ENCODE measurements around the gene MTG1. TPM values are rescaled to one million over a fixed set of nuclear protein-coding genes. Genes with fewer than 3 reads are reported as not detected.
"Not testable (repeated sequence)": the region's sequence is repeated elsewhere in the genome, so short reads cannot be mapped to it uniquely, and the experiment has no call there.

Gene MTG1
- polyA plus RNA-seq, 3 donors = 13.0 to 45.8 (median 17.1) TPM

- intact Hi-C loops (cut with micrococcal nuclease) = loop anchor here in 1 of 2 donors (10.0 kb wide), 1 partner anchor 1071 kb away; the partner anchor contains the start of gene STK32C
- H3K27ac Mint-ChIP-seq = no peak overlapping the region
- Histone ChIP-seq H3K27ac (ENCODE audit: low read depth in 1 of 2, low read length in 2 of 2) (no peak overlapping the region), H4K20me1 (ENCODE audit: insufficient read depth, low read length) (no peaks in the 10 kb centered on the region), H3K4me1 (ENCODE audit: control insufficient read depth in 1 of 2, insufficient read depth in 2 of 2, low read length in 2 of 2) (peaks cover 36 to 47% of the 10 kb centered on the region in 2 donors), H3K9ac (ENCODE audit: insufficient read depth, low read length, poor library complexity, severe bottlenecking) (no peak overlapping the region), H3K9me3 (replicated peaks in 1 of 2; ENCODE audit: control insufficient read depth in 1 of 2, insufficient read depth in 1 of 2, low read length in 2 of 2) (no peaks in the 10 kb centered on the region), H3K36me3 (replicated peaks in 1 of 2; ENCODE audit: control insufficient read depth in 1 of 2, insufficient read depth in 2 of 2, low read length in 2 of 2) (peaks cover 3 to 4% of the 10 kb centered on the region in 2 donors), H3K4me3 (replicated peaks in 1 of 3; ENCODE audit: low read depth in 2 of 3, low read length in 3 of 3) (no peak overlapping the region), H3K27me3 (ENCODE audit: control insufficient read depth in 2 of 2, insufficient read depth in 2 of 2, low read length in 2 of 2) (peaks cover 0 to 6% of the 10 kb centered on the region in 2 donors), H2AFZ (ENCODE audit: insufficient read depth, low read depth, low read length, poor library complexity, severe bottlenecking) (no peak overlapping the region), H3K79me2 (ENCODE audit: insufficient read depth, low read length) (peaks cover 5% of the 10 kb centered on the region), H3K4me2 (replicated peaks; ENCODE audit: extremely low read depth, low read length, poor library complexity, severe bottlenecking) (no peak overlapping the region)
- peaks cover 0 to 2% (median 0%) of the 10 kb centered on the region in 7 donors for H3K9me3 Mint-ChIP-seq
- H3K4me1 Mint-ChIP-seq = peaks cover 25% of the 10 kb centered on the region
- WGBS (ENCODE audit: insufficient coverage) = 97% methylated on average over 8 of the region's 12 CpGs
- H3K27me3 Mint-ChIP-seq (ENCODE audit: low read depth in 3 of 3) = peaks cover 2 to 18% (median 17%) of the 10 kb centered on the region in 3 donors
- no peak overlapping the region for H3K4me3 Mint-ChIP-seq
- no peak for DNase-seq
- peaks cover 4 to 10% of the 10 kb centered on the region in 2 donors for H3K36me3 Mint-ChIP-seq
- TF ChIP-seq, protein P1, sequence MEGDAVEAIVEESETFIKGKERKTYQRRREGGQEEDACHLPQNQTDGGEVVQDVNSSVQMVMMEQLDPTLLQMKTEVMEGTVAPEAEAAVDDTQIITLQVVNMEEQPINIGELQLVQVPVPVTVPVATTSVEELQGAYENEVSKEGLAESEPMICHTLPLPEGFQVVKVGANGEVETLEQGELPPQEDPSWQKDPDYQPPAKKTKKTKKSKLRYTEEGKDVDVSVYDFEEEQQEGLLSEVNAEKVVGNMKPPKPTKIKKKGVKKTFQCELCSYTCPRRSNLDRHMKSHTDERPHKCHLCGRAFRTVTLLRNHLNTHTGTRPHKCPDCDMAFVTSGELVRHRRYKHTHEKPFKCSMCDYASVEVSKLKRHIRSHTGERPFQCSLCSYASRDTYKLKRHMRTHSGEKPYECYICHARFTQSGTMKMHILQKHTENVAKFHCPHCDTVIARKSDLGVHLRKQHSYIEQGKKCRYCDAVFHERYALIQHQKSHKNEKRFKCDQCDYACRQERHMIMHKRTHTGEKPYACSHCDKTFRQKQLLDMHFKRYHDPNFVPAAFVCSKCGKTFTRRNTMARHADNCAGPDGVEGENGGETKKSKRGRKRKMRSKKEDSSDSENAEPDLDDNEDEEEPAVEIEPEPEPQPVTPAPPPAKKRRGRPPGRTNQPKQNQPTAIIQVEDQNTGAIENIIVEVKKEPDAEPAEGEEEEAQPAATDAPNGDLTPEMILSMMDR (IDR thresholded peaks at IDR 0.05) = no peak
Observed at GRCh38 chr10:133375357-133376115, 18.4 kb upstream of the MTG1 start.

- peaks cover 6 to 23% (median 21%) of the 10 kb centered on the region in 3 donors for H3K27me3 Mint-ChIP-seq (ENCODE audit: low read depth in 3 of 3)
- not testable (repeated sequence) for H3K36me3 Mint-ChIP-seq; H3K79me2 ChIP-seq (ENCODE audit: insufficient read depth, low read length); H3K27ac ChIP-seq (ENCODE audit: low read depth in 1 of 2, low read length in 2 of 2); H3K9me3 ChIP-seq (replicated peaks in 1 of 2; ENCODE audit: control insufficient read depth in 1 of 2, insufficient read depth in 1 of 2, low read length in 2 of 2); H3K4me2 ChIP-seq (replicated peaks; ENCODE audit: extremely low read depth, low read length, poor library complexity, severe bottlenecking); H3K27me3 ChIP-seq (ENCODE audit: control insufficient read depth in 2 of 2, insufficient read depth in 2 of 2, low read length in 2 of 2); H3K36me3 ChIP-seq (replicated peaks in 1 of 2; ENCODE audit: control insufficient read depth in 1 of 2, insufficient read depth in 2 of 2, low read length in 2 of 2); H3K27ac Mint-ChIP-seq; H3K9ac ChIP-seq (ENCODE audit: insufficient read depth, low read length, poor library complexity, severe bottlenecking); H2AFZ ChIP-seq (ENCODE audit: insufficient read depth, low read depth, low read length, poor library complexity, severe bottlenecking); H3K4me3 Mint-ChIP-seq; H3K4me3 ChIP-seq (replicated peaks in 1 of 3; ENCODE audit: low read depth in 2 of 3, low read length in 3 of 3); H3K9me3 Mint-ChIP-seq; H4K20me1 ChIP-seq (ENCODE audit: insufficient read depth, low read length); DNase-seq
- WGBS (ENCODE audit: insufficient coverage) = 100% methylated on average over 1 of the region's 5 CpGs
- peaks cover 32% of the 10 kb centered on the region for H3K4me1 Mint-ChIP-seq
- intact Hi-C loops (cut with micrococcal nuclease) = loop anchor here in 1 of 2 donors (10.0 kb wide), 1 partner anchor 1071 kb away; the partner anchor contains the start of gene STK32C
- peaks cover 42 to 53% of the 10 kb centered on the region in 2 donors for H3K4me1 ChIP-seq (ENCODE audit: control insufficient read depth in 1 of 2, insufficient read depth in 2 of 2, low read length in 2 of 2)
Observed at GRCh38 chr10:133376183-133376582, 17.8 kb upstream of the MTG1 start.

All from CD14-positive monocyte (primary cell).